ENCODE measurements around the gene TRIB2. TPM values are rescaled to one million over a fixed set of nuclear protein-coding genes. Genes with fewer than 3 reads are reported as not detected.

Gene TRIB2
- total and polyA plus RNA-seq, 2 donors from 2014 or later, result 29.6 to 69.2 TPM

DNA sequence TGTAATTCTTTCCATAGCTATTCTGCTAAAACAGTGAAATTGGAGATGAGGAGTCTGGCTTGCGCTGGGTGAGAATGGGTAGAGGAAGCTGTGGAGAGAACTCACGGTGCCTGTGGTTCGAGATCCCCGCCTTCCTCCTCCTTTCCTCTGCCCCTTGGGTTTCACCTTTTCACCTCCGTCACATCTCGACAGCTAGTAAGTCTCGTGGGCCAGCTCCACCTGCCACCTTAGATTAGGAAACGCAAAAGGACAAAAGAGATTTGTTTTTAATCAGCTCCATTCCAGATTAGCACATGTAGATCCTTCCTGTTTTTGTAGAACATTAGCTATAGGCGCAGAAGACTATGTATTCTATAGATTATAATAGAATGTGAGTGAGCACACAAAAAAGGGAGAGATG lies 20.6 kb downstream of the TRIB2 start:
- Histone ChIP-seq H3K36me3 (ENCODE audit: control insufficient read depth in 2 of 3, insufficient read depth in 3 of 3, low read length in 3 of 3) (peaks cover 7 to 13% (median 11%) of the 10 kb centered on the region in 3 donors), H3K9ac (ENCODE audit: low read length in 3 of 3) (no peak overlapping the region), H3K4me1 (ENCODE audit: control insufficient read depth in 2 of 3, insufficient read depth in 2 of 3, low read depth in 1 of 3, low read length in 3 of 3) (peaks cover 0 to 35% (median 9%) of the 10 kb centered on the region in 3 donors), H3K27me3 (ENCODE audit: control insufficient read depth, insufficient read depth, low read length) (no peaks in the 10 kb centered on the region), H3K27ac (ENCODE audit: low read depth in 2 of 2, low read length in 2 of 2) (peak overlapping the region in 1 of 2 donors; percentile 75), H3K4me3 (ENCODE audit: low read length in 3 of 3) (no peak overlapping the region), H3K9me3 (ENCODE audit: control insufficient read depth in 2 of 3, insufficient read depth in 1 of 3, low read length in 3 of 3) (no peaks in the 10 kb centered on the region)
- FAIRE-seq (no peak), DNase-seq (no peak)
- no peak for TF ChIP-seq CTCF (IDR thresholded peaks at IDR 0.05; ENCODE audit: borderline replicate concordance, extremely low read depth, insufficient read depth)
- intact Hi-C loops (cut with DNase I), result no loop called here

DNA sequence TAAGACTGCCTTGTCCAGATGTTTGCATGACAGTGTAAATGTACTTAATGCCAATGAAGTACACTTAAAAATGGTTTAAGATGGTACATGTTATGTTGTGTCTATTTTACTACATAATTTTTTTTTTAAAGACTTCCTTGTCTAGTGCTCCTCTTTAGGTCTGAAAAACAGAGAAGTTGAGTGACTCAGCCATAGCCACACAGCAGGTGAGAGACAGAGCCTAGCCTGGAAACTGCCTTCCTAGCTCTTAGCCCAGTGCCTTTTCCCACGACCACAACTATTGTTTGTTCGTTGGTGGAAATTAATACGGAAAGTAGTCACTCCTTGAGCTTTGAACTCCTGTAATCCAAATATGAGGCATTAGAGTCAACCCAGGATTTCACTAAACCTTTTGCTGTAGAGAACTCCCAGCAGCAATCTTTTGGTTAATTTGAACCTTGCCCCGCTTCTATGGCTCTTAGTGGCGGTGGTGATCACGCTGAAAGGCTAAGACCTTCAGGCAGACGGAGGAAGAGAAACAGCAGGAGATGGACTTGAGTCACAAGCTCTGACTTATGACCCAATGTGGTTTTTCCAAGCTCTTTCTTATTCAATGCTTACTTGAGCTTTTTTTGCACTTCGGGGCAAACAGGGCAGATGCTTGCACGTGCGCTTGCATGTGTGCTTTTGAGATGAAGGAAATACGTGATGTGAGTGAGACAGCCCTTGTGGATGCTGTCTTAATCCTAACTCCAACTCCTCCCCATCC lies 21.2 kb downstream of the TRIB2 start:
- DNase-seq (no peak), FAIRE-seq (no peak)
- Histone ChIP-seq H3K9me3 (ENCODE audit: control insufficient read depth in 2 of 3, insufficient read depth in 1 of 3, low read length in 3 of 3) (no peaks in the 10 kb centered on the region), H3K4me3 (ENCODE audit: low read length in 3 of 3) (no peak overlapping the region), H3K9ac (ENCODE audit: low read length in 3 of 3) (no peak overlapping the region), H3K36me3 (ENCODE audit: control insufficient read depth in 2 of 3, insufficient read depth in 3 of 3, low read length in 3 of 3) (peaks cover 8 to 15% (median 14%) of the 10 kb centered on the region in 3 donors), H3K27me3 (ENCODE audit: control insufficient read depth, insufficient read depth, low read length) (no peaks in the 10 kb centered on the region), H3K27ac (ENCODE audit: low read depth in 2 of 2, low read length in 2 of 2) (peak overlapping the region in 1 of 2 donors; percentile 75), H3K4me1 (ENCODE audit: control insufficient read depth in 2 of 3, insufficient read depth in 2 of 3, low read depth in 1 of 3, low read length in 3 of 3) (peaks cover 0 to 31% (median 6%) of the 10 kb centered on the region in 3 donors)
- intact Hi-C loops (cut with DNase I), result no loop called here
- no peak for TF ChIP-seq CTCF (IDR thresholded peaks at IDR 0.05; ENCODE audit: borderline replicate concordance, extremely low read depth, insufficient read depth)

DNA sequence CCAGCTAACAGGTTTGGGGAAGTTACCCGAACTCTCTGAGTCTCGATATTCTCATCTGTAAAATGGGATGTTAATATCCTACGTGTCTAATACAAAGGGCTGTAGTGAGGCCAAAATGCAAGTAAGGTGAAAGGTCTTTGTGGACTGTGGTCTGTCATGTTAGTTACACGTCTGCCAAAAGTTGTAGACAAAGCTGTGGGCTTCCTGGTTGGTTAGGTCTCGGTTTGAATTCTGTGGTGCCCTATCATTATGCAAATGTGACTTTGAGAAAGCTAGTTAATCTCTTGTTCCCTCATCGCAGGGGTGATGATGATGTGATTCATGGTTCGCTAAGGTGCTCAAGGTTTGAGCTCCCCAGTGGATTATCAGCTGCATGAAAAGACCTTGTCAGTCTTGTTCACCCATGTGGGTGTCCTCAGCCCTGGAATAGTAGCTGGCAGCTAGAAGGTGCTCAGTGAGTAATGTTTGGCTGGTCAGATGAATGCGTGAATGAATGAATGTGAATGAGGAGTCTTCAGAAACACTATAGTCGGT lies 23.1 kb downstream of the TRIB2 start:
- H3K4me1 ChIP-seq (ENCODE audit: control insufficient read depth in 2 of 3, insufficient read depth in 2 of 3, low read depth in 1 of 3, low read length in 3 of 3), result peaks cover 0 to 19% (median 0%) of the 10 kb centered on the region in 3 donors

More for the DNA sequence above, 23.1 kb downstream of the TRIB2 start:
- peaks cover 9 to 17% (median 14%) of the 10 kb centered on the region in 3 donors for H3K36me3 ChIP-seq (ENCODE audit: control insufficient read depth in 2 of 3, insufficient read depth in 3 of 3, low read length in 3 of 3)
- H3K4me3 ChIP-seq (ENCODE audit: low read length in 3 of 3), result no peak overlapping the region
- no peak overlapping the region for H3K9ac ChIP-seq (ENCODE audit: low read length in 3 of 3)
- no peaks in the 10 kb centered on the region for H3K9me3 ChIP-seq (ENCODE audit: control insufficient read depth in 2 of 3, insufficient read depth in 1 of 3, low read length in 3 of 3)
- FAIRE-seq (no peak), DNase-seq (no peak)
- no peak for TF ChIP-seq CTCF (IDR thresholded peaks at IDR 0.05; ENCODE audit: borderline replicate concordance, extremely low read depth, insufficient read depth)
- no peaks in the 10 kb centered on the region for H3K27me3 ChIP-seq (ENCODE audit: control insufficient read depth, insufficient read depth, low read length)
- no peak overlapping the region for H3K27ac ChIP-seq (ENCODE audit: low read depth in 2 of 2, low read length in 2 of 2)
- intact Hi-C loops (cut with DNase I), result no loop called here
